ENCODE results near the gene POGZ. TPM values are rescaled to one million over a fixed set of nuclear protein-coding genes. Genes with fewer than 3 reads are reported as not detected.

Gene POGZ
- total and polyA plus RNA-seq, 2 of the 4 experiments (the other 2 are of a cell fraction): 20.8 to 33.5 TPM

DNA sequence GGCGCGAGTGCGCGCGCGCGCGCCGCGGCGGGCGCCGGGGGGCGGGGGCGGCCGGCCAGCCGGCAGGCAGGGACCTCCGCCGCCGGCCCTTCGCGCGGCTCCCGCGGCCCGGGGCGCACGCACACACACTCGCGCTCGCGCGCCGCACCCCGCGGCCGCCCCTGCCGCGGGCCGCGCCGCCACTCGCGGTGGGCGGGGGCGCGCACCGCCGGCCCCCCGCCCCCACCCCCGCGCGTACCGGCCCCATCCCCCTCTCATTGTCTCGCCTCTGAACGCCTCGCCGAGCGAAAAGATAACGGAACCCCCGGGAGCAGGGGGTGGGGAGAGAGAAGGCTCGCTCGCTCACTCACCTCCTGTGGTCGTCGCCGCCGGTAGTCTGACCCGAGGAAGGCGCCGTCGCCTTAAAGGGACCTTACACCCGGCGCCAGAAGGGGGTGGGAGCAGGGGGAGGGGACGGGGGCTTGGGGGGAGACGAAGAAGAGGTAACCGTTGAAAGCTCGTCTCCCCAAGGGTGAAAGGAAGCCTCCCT is 428 bp downstream of the POGZ start:
- Histone ChIP-seq H2AK5ac (ENCODE audit: low read depth, low read length) (peak overlapping the region; percentile 91), H3K36me3 (ENCODE audit: control insufficient read depth, insufficient read depth, low read length) (peaks cover 1% of the 10 kb centered on the region; the same call in 1 of the 2 replicates), H2BK20ac (ENCODE audit: low read depth, low read length) (no peak overlapping the region), H4K91ac (ENCODE audit: insufficient read depth, low read depth, low read length) (peak overlapping the region; percentile 77), H2BK5ac (ENCODE audit: low read depth, low read length, poor library complexity, severe bottlenecking) (peak overlapping the region; percentile 96), H2AK9ac (replicated peaks; ENCODE audit: low read depth, low read length, poor library complexity) (peak overlapping the region; percentile 91), H3K9ac (ENCODE audit: low read depth, low read length) (peak overlapping the region; percentile 99), H3K4ac (ENCODE audit: low read depth, low read length) (peak overlapping the region; percentile 84), H3K27me3 (ENCODE audit: control insufficient read depth, insufficient read depth, low read length) (peaks cover 3% of the 10 kb centered on the region), H4K5ac (ENCODE audit: low read depth, low read length) (peak overlapping the region; percentile 99), H2BK15ac (ENCODE audit: low read depth, low read length) (no peak overlapping the region), H3K14ac (replicated peaks; ENCODE audit: low read depth, low read length) (peak overlapping the region; percentile 87), H3K4me1 (ENCODE audit: control insufficient read depth, insufficient read depth, low read length) (peaks cover 5% of the 10 kb centered on the region), H3K56ac (ENCODE audit: extremely low read depth, insufficient read depth, low read length) (peak overlapping the region; percentile 68), H2BK120ac (ENCODE audit: low read depth, low read length) (peak overlapping the region; percentile 49; the same call in 1 of the 2 replicates), H3K9me3 (ENCODE audit: control insufficient read depth, insufficient read depth, low read length) (no peaks in the 10 kb centered on the region), H3K9me1 (ENCODE audit: insufficient read depth, low read length) (peaks cover 8% of the 10 kb centered on the region; the same call in 1 of the 2 replicates), H3K23ac (ENCODE audit: low read depth, low read length) (no peak overlapping the region), H4K8ac (ENCODE audit: low read depth in 2 of 2, low read length in 2 of 2) (peak overlapping the region; percentile 79 to 85; a peak in 2 of 4 replicates), H3K4me2 (ENCODE audit: low read depth, low read length) (no peak overlapping the region), H3K27ac (ENCODE audit: insufficient read depth, low read length) (peak overlapping the region; percentile 100), H4K20me1 (ENCODE audit: insufficient read depth, low read length) (peaks cover 13% of the 10 kb centered on the region), H3K4me3 (ENCODE audit: insufficient read depth, low read depth, low read length) (peak overlapping the region; percentile 95), H3K79me1 (ENCODE audit: low read depth in 1 of 2, low read length in 2 of 2) (peaks cover 7 to 18% of the 10 kb centered on the region in 2 experiments; a peak in 2 of 4 replicates), H2AFZ (replicated peaks; ENCODE audit: low read length, poor library complexity) (peak overlapping the region; percentile 86), H3K18ac (ENCODE audit: low read depth, low read length) (peak overlapping the region; percentile 94)
- intact Hi-C loops (cut with micrococcal nuclease): loop anchor here (1.0 to 5.0 kb wide), 3 partner anchors 14 to 278 kb away; partner anchors contain the start of gene TUFT1
- BruUV-seq (replicated peaks): no TSS peak
- CTCF ChIA-PET: no interaction called here
- POLR2A ChIA-PET (ENCODE audit: unreplicated experiment): interaction anchor here (0.6 to 1.0 kb wide), 3 partner anchors 10 to 30 kb away, joined by 4 to 10 read pairs (median 4); no protein-coding TSS in a partner anchor
- TF ChIP-seq CHD1 (IDR thresholded peaks at IDR 0.05; ENCODE audit: low read depth, low read length) (no peak), CEBPB (IDR thresholded peaks at IDR 0.05; ENCODE audit: low read depth, low read length) (no peak), POLR2A (IDR thresholded peaks at IDR 0.05; ENCODE audit: low read depth, low read length) (peak; percentile 71), MAZ (IDR thresholded peaks at IDR 0.05; ENCODE audit: borderline replicate concordance, low read depth, low read length) (0 out of 2 replicates have a peak, but pooled peaks have one; percentile 0)
- TF ChIP-seq, protein P1, sequence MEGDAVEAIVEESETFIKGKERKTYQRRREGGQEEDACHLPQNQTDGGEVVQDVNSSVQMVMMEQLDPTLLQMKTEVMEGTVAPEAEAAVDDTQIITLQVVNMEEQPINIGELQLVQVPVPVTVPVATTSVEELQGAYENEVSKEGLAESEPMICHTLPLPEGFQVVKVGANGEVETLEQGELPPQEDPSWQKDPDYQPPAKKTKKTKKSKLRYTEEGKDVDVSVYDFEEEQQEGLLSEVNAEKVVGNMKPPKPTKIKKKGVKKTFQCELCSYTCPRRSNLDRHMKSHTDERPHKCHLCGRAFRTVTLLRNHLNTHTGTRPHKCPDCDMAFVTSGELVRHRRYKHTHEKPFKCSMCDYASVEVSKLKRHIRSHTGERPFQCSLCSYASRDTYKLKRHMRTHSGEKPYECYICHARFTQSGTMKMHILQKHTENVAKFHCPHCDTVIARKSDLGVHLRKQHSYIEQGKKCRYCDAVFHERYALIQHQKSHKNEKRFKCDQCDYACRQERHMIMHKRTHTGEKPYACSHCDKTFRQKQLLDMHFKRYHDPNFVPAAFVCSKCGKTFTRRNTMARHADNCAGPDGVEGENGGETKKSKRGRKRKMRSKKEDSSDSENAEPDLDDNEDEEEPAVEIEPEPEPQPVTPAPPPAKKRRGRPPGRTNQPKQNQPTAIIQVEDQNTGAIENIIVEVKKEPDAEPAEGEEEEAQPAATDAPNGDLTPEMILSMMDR (conservative IDR thresholded peaks at IDR 0.05; ENCODE audit: low read depth, low read length): no peak
- TF ChIP-seq, protein P2, sequence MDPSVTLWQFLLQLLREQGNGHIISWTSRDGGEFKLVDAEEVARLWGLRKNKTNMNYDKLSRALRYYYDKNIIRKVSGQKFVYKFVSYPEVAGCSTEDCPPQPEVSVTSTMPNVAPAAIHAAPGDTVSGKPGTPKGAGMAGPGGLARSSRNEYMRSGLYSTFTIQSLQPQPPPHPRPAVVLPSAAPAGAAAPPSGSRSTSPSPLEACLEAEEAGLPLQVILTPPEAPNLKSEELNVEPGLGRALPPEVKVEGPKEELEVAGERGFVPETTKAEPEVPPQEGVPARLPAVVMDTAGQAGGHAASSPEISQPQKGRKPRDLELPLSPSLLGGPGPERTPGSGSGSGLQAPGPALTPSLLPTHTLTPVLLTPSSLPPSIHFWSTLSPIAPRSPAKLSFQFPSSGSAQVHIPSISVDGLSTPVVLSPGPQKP (IDR thresholded peaks at IDR 0.05; ENCODE audit: borderline replicate concordance, low read depth, low read length): no peak
- DNase-seq (peak; percentile 63), ATAC-seq (ENCODE audit: low read depth) (peak; percentile 57)
- 1% methylated on average over 19 of the region's 77 CpGs; no CpG with 5 or more reads in 1 of the 2 experiments for WGBS, 2 experiments (ENCODE audit: extremely low coverage in 2 of 2, insufficient read length in 1 of 2)
- dilution Hi-C loops (cut with HindIII; ENCODE audit: low sequenced_read_pairs, unreplicated experiment): no loop called here
- in situ Hi-C loops (cut with MboI; ENCODE audit: low sequenced_read_pairs): no loop called here

All from IMR-90 (cell line).